ENCODE data around the gene TMEM100.

TMEM100 gene

DNA sequence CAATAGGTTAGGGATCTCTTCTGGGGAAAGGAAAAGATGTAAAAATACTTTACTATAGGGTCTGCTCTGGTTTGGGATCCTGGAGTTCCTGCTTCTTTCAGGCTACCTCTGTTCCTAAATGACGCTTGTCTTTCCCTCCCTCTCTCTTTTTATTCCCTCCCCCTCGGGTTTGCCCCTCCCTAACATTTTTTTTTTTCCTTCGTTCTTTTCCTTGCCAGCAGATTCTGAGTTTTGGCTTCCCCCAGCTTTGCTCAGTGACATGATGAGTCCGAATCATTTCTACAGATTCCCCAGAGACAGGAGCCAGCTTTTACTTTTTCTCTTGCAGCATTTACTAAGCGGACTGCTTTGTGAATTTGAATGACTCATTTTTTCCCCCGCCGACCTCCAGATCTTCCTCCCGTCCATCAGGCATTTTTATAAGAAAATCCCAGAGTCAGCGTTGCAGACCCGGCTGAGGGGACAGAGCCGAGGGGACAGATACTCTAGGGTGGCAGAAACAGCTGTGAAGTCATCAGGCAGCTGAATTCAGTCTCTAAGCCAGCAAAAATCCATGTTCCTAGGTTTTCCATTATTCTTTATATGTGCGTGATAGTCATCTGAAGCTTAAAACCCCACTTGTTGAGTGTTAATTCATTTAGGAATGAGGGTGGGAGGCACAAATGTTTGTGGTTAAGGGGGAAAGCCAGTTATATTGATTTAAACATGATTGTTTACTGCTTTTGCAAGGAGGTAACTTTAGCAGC is at the start of gene TMEM100:
Gene TMEM100 (minus strand): TSS at position 123 of the 746 bp plus-strand sequence. CDS start 1,794 bp downstream, outside the sequence.
- no peak for DNase-seq (ENCODE audit: low spot score)

DNA sequence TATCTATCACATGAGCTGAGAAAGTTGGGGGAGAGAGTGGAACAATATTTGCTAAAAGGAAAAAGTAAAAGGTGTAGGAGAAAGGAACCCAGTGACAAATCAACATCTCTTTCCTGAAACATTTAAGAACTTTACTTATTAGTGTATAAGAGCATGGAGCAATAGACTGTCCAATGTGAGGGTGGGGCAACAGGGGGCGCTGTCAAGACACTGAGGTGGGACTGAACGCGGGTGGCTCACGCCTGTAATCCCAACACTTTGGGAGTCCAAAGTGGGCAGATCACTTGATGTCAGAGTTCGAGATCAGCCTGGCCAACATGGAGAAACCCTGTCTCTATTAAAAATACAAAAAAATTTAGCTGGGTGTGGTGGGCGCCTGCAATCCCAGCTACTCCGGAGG is 49.4 kb upstream of the TMEM100 start:
- DNase-seq (ENCODE audit: low spot score): no peak

GRCh38 chr17:55770196-55770870 is 47.7 kb upstream of the TMEM100 start:
- DNase-seq (ENCODE audit: low spot score): peak; percentile 70

GRCh38 chr17:55769625-55770000 is 46.9 kb upstream of the TMEM100 start:
- no peak for DNase-seq (ENCODE audit: low spot score)

- no peak for DNase-seq (ENCODE audit: low spot score)
Measured at GRCh38 chr17:55768936-55769624, 46.4 kb upstream of the TMEM100 start.

GRCh38 chr17:55765472-55765871 is 42.8 kb upstream of the TMEM100 start:
- no peak for DNase-seq (ENCODE audit: low spot score)

GRCh38 chr17:55764610-55765009 is 41.9 kb upstream of the TMEM100 start:
- DNase-seq (ENCODE audit: low spot score): no peak

- no peak for DNase-seq (ENCODE audit: low spot score)
Measured at GRCh38 chr17:55763856-55764255, 41.2 kb upstream of the TMEM100 start.

DNA sequence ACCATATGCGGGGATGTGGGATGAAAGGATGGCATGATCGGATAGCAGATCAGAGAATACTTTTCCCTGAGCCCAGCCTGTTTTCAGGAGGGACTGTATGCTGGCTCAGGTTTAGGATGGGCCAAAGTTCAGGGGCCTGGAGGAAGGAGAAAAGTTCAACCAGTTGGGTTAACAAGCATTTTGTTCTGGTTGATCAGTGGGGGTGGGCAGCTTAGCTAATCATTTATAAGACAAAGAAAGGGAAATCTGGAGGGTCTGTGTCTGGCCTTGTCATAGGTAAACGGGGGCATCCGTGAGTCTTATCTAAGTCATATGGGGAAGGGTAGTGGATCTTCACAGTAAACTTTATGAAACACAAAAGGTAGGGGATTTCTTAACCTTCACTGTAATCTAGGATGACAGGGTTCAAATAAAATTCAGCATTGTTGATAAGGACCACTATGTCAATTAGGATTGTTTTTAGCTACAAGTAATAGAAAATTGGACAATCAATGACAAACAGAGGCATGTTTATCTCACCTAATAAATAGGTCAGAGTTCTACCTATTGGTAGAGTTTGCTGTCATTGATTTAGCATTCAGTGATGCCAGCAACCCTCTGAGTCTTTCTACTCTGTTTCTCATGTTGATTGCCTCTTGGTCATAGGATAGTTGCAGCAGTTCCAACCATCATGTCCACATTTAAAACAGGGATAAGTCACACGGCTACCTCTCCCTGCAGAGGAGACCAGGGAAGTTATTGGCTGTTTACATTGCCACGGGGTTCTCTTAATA is 39.6 kb upstream of the TMEM100 start:
- DNase-seq (ENCODE audit: low spot score): no peak

DNA sequence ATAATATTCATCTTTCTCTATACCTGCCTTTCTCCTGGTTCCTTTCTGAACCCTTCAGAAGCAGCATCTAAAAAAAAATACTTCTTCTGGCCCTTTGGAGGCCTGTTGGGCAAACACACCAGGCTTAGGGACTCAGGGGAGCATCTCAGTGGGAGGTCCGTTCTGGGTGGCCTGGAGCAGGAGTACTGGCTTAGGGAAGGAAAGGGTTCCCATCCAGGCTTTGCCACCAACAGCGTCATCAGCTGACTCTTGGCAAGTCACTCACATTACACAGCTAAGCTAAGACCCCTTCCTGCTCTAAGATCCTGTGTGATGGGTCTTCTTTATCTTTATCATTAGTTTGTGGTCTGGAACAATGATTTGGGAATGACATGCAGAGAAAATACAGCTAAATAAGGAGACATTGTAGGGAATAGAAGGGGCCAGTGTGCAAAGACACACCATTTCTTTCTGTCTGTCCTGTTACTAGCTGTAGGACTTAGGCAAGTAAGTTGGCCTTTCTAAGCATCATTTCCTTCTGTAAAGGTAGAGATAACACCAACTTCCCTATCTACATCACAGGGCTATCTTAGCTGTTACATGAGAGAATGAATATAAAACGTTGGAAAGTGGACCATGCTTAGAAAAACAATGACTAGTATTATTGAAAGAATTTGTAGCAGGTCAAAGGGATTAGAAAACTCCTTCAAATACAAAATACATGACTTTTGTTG is 38.1 kb upstream of the TMEM100 start:
- no peak for DNase-seq (ENCODE audit: low spot score)

DNA sequence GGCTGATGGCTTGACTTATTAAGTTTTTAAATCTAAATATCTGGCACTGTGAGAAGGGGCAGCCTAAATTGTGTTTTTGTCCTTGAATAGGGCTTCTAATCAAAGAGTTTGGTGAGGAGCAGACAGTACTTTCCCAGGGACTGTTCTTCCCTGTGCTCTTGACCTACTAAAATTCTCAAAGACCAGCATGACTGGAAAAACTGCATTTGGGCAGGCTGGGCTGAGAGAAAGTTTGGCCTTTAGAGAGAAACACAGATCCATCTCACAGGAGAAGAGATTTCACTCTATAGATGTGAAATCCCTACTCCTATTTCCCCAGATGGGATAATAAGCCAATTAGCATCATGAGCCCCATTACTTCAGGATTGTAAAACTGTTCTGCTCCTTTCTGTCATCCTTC is 35.5 kb upstream of the TMEM100 start:
- DNase-seq (ENCODE audit: low spot score): no peak

DNA sequence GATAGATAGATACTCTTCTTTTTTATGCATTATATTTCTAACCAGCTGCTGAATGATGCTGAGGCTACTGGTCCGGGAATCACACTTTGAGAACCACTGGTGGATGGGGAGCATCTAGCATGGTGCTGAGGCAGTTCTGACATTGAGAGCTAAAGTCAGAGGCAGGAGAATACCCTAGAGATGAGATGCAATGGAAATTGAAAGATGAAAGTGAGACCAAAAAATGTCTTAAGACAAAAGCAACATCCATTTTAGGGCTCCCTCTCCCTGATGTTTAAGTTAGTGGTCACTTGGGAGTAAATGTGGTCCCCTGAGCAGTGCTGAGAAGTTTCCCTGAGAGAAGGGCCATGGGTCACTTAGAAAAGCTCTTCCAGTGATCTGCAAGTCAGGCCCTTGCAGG is 35.0 kb upstream of the TMEM100 start:
- DNase-seq (ENCODE audit: low spot score): no peak

- no peak for DNase-seq (ENCODE audit: low spot score)
Measured at GRCh38 chr17:55756689-55757088, 34.0 kb upstream of the TMEM100 start.

GRCh38 chr17:55751720-55752250 is 29.1 kb upstream of the TMEM100 start:
- no peak for DNase-seq (ENCODE audit: low spot score)

- peak; percentile 97 for DNase-seq (ENCODE audit: low spot score)
Measured at GRCh38 chr17:55750750-55751657, 28.3 kb upstream of the TMEM100 start, which contains the start of gene PCTP. TSS of gene PCTP (plus strand) at chr17:55751051. CDS start at chr17:55751104, 53 bp downstream.

- no peak for DNase-seq (ENCODE audit: low spot score)
Measured at GRCh38 chr17:55749985-55750384, 27.3 kb upstream of the TMEM100 start.

- no peak for DNase-seq (ENCODE audit: low spot score)
Measured at GRCh38 chr17:55748841-55749240, 26.2 kb upstream of the TMEM100 start.

DNA sequence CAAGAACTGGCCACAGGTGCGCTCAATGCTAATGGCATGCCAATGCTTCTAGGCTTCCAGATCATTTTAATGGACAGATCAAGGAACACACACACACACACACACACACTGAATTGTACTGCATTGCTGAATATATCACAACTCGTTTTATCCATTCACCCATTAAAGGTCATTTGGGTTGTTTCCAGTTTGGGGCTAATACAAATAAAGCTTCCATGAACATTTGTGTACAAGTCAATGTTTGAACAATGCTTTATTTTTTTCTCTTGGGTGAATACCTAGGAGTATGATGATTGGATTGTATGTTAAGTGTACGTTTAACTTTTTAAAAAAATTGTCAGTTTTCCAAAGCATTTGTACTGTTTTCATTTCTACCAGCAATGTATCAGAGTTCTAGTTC is 24.5 kb upstream of the TMEM100 start:
- DNase-seq (ENCODE audit: low spot score): no peak

- no peak for DNase-seq (ENCODE audit: low spot score)
Measured at GRCh38 chr17:55746466-55746865, 23.8 kb upstream of the TMEM100 start.

DNA sequence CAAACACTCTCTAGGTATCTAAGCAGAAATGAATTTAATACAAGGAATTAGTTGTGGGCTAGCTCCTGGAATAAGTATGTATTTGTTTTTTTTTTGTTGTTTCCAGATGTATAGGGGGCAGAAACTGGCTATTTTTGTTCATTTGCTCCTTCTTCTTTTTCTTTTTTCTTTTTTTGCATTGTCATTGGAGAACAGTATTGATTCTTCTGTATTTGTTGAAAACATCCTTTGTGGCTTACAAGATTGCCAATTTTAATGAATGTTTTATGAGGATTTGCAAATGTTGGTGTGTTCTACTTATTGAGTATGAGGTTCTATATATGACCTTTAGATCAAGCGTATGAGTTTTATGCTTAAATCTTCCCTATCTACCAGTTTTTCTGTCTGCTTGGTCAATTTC is 22.6 kb upstream of the TMEM100 start:
- no peak for DNase-seq (ENCODE audit: low spot score)
